Measurements from ENCODE around the gene SBDS. TPM values are rescaled to one million over a fixed set of nuclear protein-coding genes. Genes with fewer than 3 reads are reported as not detected.
"Not testable (repeated sequence)": the region's sequence is repeated elsewhere in the genome, so short reads cannot be mapped to it uniquely, and the experiment has no call there.

Gene SBDS
- total RNA-seq (100 to 1,000 TPM in 2 of 5 experiments, 10 to 100 TPM in 3; 35.7 to 318 (median 95.1) TPM), polyA plus RNA-seq (100 to 1,000 TPM in 1 of 2 donors, 10 to 100 TPM in 1; 65.1 to 101 TPM), total RNA-seq (561 reads per million, percentile 98 among the genes with 10 or more reads in this experiment)

- Mint-ChIP-seq H3K27ac (peak within 1 kb of the TSS; percentile 96 to 100 (median 99)), H3K4me3 (peak within 1 kb of the TSS; percentile 90 to 100 (median 99)), H3K36me3 (peaks cover 4 to 18% (median 17%) of the 10 kb centered on the region in 5 donors), H3K4me1 (peaks cover 12 to 45% (median 34%) of the 10 kb centered on the region in 7 donors)
- intact Hi-C loops (cut with micrococcal nuclease), result loop anchor here (1.0 to 10.0 kb wide), 13 partner anchors 74 to 1958 kb away; partner anchors contain the start of genes TMEM248 (in 1 of the 2) and TPST1 (in 1 of the 2)
- CTCF ChIA-PET; H3K9me3 Mint-ChIP-seq; H3K27me3 ChIP-seq (ENCODE audit: control insufficient read depth in 2 of 2, insufficient read depth in 2 of 2, low read length in 2 of 2); H3K9me3 ChIP-seq (ENCODE audit: control insufficient read depth in 2 of 3, low read length in 3 of 3); H3K27me3 Mint-ChIP-seq: not testable (repeated sequence)
- Histone ChIP-seq H3K27ac (ENCODE audit: low read depth, low read length) (peak within 1 kb of the TSS; percentile 98), H3K4me3 (ENCODE audit: low read length) (peak within 1 kb of the TSS; percentile 90), H3K4me1 (ENCODE audit: control insufficient read depth in 2 of 2, insufficient read depth in 2 of 2, low read length in 2 of 2) (peaks cover 15 to 16% of the 10 kb centered on the region in 2 donors), H3K36me3 (ENCODE audit: control insufficient read depth in 2 of 3, insufficient read depth in 3 of 3, low read length in 3 of 3) (peaks cover 3 to 52% (median 9%) of the 10 kb centered on the region in 3 experiments)
- POLR2A ChIA-PET, result interaction anchor here (0.6 to 3.6 kb wide), 11 partner anchors 8 to 731 kb away, joined by 3 to 34 read pairs (median 3); partner anchors contain the start of gene TMEM248
- ATAC-seq, result peak; percentile 72
- DNase-seq, result peak; percentile 71 to 98 (median 95)
Observed at GRCh38 chr7:66995050-66995776, at the start of gene SBDS. SBDS (minus strand) TSS chr7:66995586; CDS start chr7:66995417, 169 bp downstream.

- CTCF ChIA-PET; POLR2A ChIA-PET; H3K9me3 Mint-ChIP-seq; H3K27ac ChIP-seq (ENCODE audit: low read depth, low read length); H3K27me3 Mint-ChIP-seq; ATAC-seq; DNase-seq; H3K27me3 ChIP-seq (ENCODE audit: control insufficient read depth in 2 of 2, insufficient read depth in 2 of 2, low read length in 2 of 2); H3K27ac Mint-ChIP-seq; H3K4me3 ChIP-seq (ENCODE audit: low read length); H3K36me3 ChIP-seq (ENCODE audit: control insufficient read depth in 2 of 3, insufficient read depth in 3 of 3, low read length in 3 of 3); H3K4me3 Mint-ChIP-seq; H3K9me3 ChIP-seq (ENCODE audit: control insufficient read depth in 2 of 3, low read length in 3 of 3); H3K4me1 ChIP-seq (ENCODE audit: control insufficient read depth in 2 of 2, insufficient read depth in 2 of 2, low read length in 2 of 2): not testable (repeated sequence)
- Mint-ChIP-seq H3K36me3 (peaks cover 2 to 14% (median 4%) of the 10 kb centered on the region in 5 donors), H3K4me1 (peaks cover 2 to 12% (median 11%) of the 10 kb centered on the region in 7 donors)
- intact Hi-C loops (cut with micrococcal nuclease), result loop anchor here in 1 of 2 donors (10.0 kb wide), 1 partner anchor 261 kb away; no protein-coding TSS in a partner anchor
Observed at GRCh38 chr7:67043559-67043930, 48.2 kb upstream of the SBDS start.

- intact Hi-C loops (cut with micrococcal nuclease), result loop anchor here in 1 of 2 donors (10.0 kb wide), 1 partner anchor 262 kb away; no protein-coding TSS in a partner anchor
- H3K9me3 ChIP-seq (ENCODE audit: control insufficient read depth in 2 of 3, low read length in 3 of 3); DNase-seq; CTCF ChIA-PET; H3K36me3 ChIP-seq (ENCODE audit: control insufficient read depth in 2 of 3, insufficient read depth in 3 of 3, low read length in 3 of 3); H3K4me3 ChIP-seq (ENCODE audit: low read length); H3K27ac Mint-ChIP-seq; H3K4me3 Mint-ChIP-seq; H3K27me3 ChIP-seq (ENCODE audit: control insufficient read depth in 2 of 2, insufficient read depth in 2 of 2, low read length in 2 of 2); H3K9me3 Mint-ChIP-seq; H3K27ac ChIP-seq (ENCODE audit: low read depth, low read length); H3K27me3 Mint-ChIP-seq; H3K4me1 ChIP-seq (ENCODE audit: control insufficient read depth in 2 of 2, insufficient read depth in 2 of 2, low read length in 2 of 2); ATAC-seq: not testable (repeated sequence)
- POLR2A ChIA-PET, result interaction anchor here (0.7 kb wide), 1 partner anchor 361 kb away, joined by 3 read pairs; no protein-coding TSS in a partner anchor
- Mint-ChIP-seq H3K4me1 (peaks cover 2 to 12% (median 7%) of the 10 kb centered on the region in 7 donors), H3K36me3 (peaks cover 0 to 10% (median 4%) of the 10 kb centered on the region in 5 donors)
Observed at GRCh38 chr7:67042781-67043558, 47.6 kb upstream of the SBDS start.

- CTCF ChIA-PET, result interaction anchor here (0.6 to 1.2 kb wide), 5 partner anchors 17 to 732 kb away, joined by 3 to 7 read pairs (median 3); no protein-coding TSS in a partner anchor
- H3K9me3 ChIP-seq (ENCODE audit: control insufficient read depth in 2 of 3, low read length in 3 of 3); H3K4me1 ChIP-seq (ENCODE audit: control insufficient read depth in 2 of 2, insufficient read depth in 2 of 2, low read length in 2 of 2); H3K4me1 Mint-ChIP-seq; POLR2A ChIA-PET; H3K4me3 Mint-ChIP-seq; H3K27me3 Mint-ChIP-seq; H3K27me3 ChIP-seq (ENCODE audit: control insufficient read depth in 2 of 2, insufficient read depth in 2 of 2, low read length in 2 of 2); H3K27ac ChIP-seq (ENCODE audit: low read depth, low read length); H3K9me3 Mint-ChIP-seq; H3K4me3 ChIP-seq (ENCODE audit: low read length); ATAC-seq; H3K36me3 ChIP-seq (ENCODE audit: control insufficient read depth in 2 of 3, insufficient read depth in 3 of 3, low read length in 3 of 3): not testable (repeated sequence)
- peaks cover 0 to 15% (median 3%) of the 10 kb centered on the region in 5 donors for H3K36me3 Mint-ChIP-seq
- intact Hi-C loops (cut with micrococcal nuclease), result loop anchor here (2.0 to 10.0 kb wide), 2 partner anchors 262 to 264 kb away; no protein-coding TSS in a partner anchor
- peak in 3 of 9 donors; percentile 1 to 14 (median 5) for DNase-seq
- H3K27ac Mint-ChIP-seq, result peak overlapping the region in 1 of 9 donors; percentile 25
Observed at GRCh38 chr7:67040832-67041231, 45.4 kb upstream of the SBDS start.

GRCh38 chr7:67036432-67037395, 41.3 kb upstream of the SBDS start:
- H3K36me3 ChIP-seq (ENCODE audit: control insufficient read depth in 2 of 3, insufficient read depth in 3 of 3, low read length in 3 of 3); H3K4me3 Mint-ChIP-seq; H3K27me3 ChIP-seq (ENCODE audit: control insufficient read depth in 2 of 2, insufficient read depth in 2 of 2, low read length in 2 of 2); H3K27me3 Mint-ChIP-seq; H3K4me3 ChIP-seq (ENCODE audit: low read length); H3K4me1 ChIP-seq (ENCODE audit: control insufficient read depth in 2 of 2, insufficient read depth in 2 of 2, low read length in 2 of 2); intact Hi-C loops (cut with micrococcal nuclease); CTCF ChIA-PET; H3K9me3 ChIP-seq (ENCODE audit: control insufficient read depth in 2 of 3, low read length in 3 of 3); DNase-seq; POLR2A ChIA-PET; H3K27ac Mint-ChIP-seq; H3K9me3 Mint-ChIP-seq; H3K4me1 Mint-ChIP-seq; ATAC-seq; H3K27ac ChIP-seq (ENCODE audit: low read depth, low read length): not testable (repeated sequence)
- peaks cover 10 to 32% (median 17%) of the 10 kb centered on the region in 5 donors for H3K36me3 Mint-ChIP-seq

- H3K9me3 Mint-ChIP-seq, result peaks cover 0 to 15% (median 0%) of the 10 kb centered on the region in 11 donors
- no peak overlapping the region for H3K4me3 Mint-ChIP-seq
- H3K36me3 Mint-ChIP-seq, result peaks cover 16 to 53% (median 28%) of the 10 kb centered on the region in 5 donors
- H3K27ac ChIP-seq (ENCODE audit: low read depth, low read length), result no peak overlapping the region
- no peak for ATAC-seq
- peaks cover 0 to 3% (median 0%) of the 10 kb centered on the region in 3 experiments for H3K9me3 ChIP-seq (ENCODE audit: control insufficient read depth in 2 of 3, low read length in 3 of 3)
- no peaks in the 10 kb centered on the region for H3K27me3 Mint-ChIP-seq
- no peak overlapping the region for H3K4me3 ChIP-seq (ENCODE audit: low read length)
- DNase-seq, result no peak
- H3K36me3 ChIP-seq (ENCODE audit: control insufficient read depth in 2 of 3, insufficient read depth in 3 of 3, low read length in 3 of 3), result peaks cover 0 to 17% (median 0%) of the 10 kb centered on the region in 3 experiments
- H3K27me3 ChIP-seq (ENCODE audit: control insufficient read depth in 2 of 2, insufficient read depth in 2 of 2, low read length in 2 of 2), result no peaks in the 10 kb centered on the region
- ChIA-PET POLR2A (no interaction called here), CTCF (no interaction called here)
- intact Hi-C loops (cut with micrococcal nuclease), result no loop called here
- H3K4me1 ChIP-seq (ENCODE audit: control insufficient read depth in 2 of 2, insufficient read depth in 2 of 2, low read length in 2 of 2), result no peaks in the 10 kb centered on the region
- H3K27ac Mint-ChIP-seq, result no peak overlapping the region
- H3K4me1 Mint-ChIP-seq, result no peaks in the 10 kb centered on the region
Observed at GRCh38 chr7:67033251-67033650, 37.9 kb upstream of the SBDS start.
